BLaER1 (cell line): ENCODE results near the gene SEC14L2.
"Not testable (repeated sequence)": the region's sequence is repeated elsewhere in the genome, so short reads cannot be mapped to it uniquely, and the experiment has no call there.

Experiments
- H3K27ac ChIP-seq: shearing (Covaris generic); formaldehyde crosslinking; 2 replicates; pipeline ENCODE4 v1.8.1; 2022
- H3K27me3 ChIP-seq: shearing (Covaris generic); formaldehyde crosslinking; 2 replicates; pipeline ENCODE4 v1.8.1; 2022
- H3K36me3 ChIP-seq: shearing (Covaris generic); formaldehyde crosslinking; 2 replicates; pipeline ENCODE4 v1.8.1; 2022
- H3K4me1 ChIP-seq: shearing (Covaris generic); formaldehyde crosslinking; 2 replicates; pipeline ENCODE4 v1.8.1; 2022
- H3K4me2 ChIP-seq: shearing (Covaris generic); formaldehyde crosslinking; 2 replicates; pipeline ENCODE4 v1.8.1; 2022
- H3K4me3 ChIP-seq: shearing (Covaris generic); formaldehyde crosslinking; 2 replicates; pipeline ENCODE4 v1.8.1; 2022
- H3K9ac ChIP-seq: shearing (Covaris generic); formaldehyde crosslinking; 2 replicates; pipeline ENCODE4 v1.8.1; 2022
- H3K9me3 ChIP-seq: shearing (Covaris generic); formaldehyde crosslinking; 2 replicates; pipeline ENCODE4 v1.8.1; 2022
- H4K20me1 ChIP-seq: shearing (Covaris generic); formaldehyde crosslinking; 2 replicates; pipeline ENCODE4 v1.8.1; 2022
- Cebpa-rat ChIP-seq: shearing (Covaris generic); IDR thresholded peaks from 2 replicates; pipeline ENCODE4 v1.8.1; 2022

Gene SEC14L2

GRCh38 chr22:30445438-30446145 lies 48.8 kb downstream of the SEC14L2 start:
- Histone ChIP-seq H3K27me3 (0 out of 2 replicates have a peak, but pooled peaks cover 7% of the 10 kb centered on the region), H4K20me1 (no peaks in the 10 kb centered on the region), H3K27ac (no peak overlapping the region), H3K4me1 (peaks cover 37% of the 10 kb centered on the region), H3K4me3 (no peak overlapping the region), H3K4me2 (no peak overlapping the region), H3K9me3 (no peaks in the 10 kb centered on the region), H3K36me3 (no peaks in the 10 kb centered on the region), H3K9ac (no peak overlapping the region)
- TF ChIP-seq Cebpa-rat: no peak

DNA sequence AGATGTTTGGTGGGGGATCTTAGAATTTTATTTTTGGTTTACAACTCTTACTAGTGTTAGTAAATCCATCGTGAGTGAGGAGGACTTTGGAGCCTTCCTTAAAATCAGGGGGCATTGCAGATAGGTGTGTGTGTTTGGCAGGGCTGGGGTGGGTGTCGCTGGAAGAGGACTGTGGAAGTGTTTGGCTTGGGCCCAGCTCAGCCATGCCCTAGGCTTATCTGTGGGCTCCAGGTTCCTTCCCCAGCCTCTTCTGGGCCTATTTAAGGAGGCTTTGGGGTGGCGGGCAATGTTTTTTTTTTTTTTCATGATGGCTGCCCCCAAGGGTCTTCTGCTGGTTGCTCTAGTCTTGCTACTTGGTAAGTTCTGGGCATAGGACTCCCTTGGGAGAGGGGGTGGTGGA lies 50.8 kb downstream of the SEC14L2 start:
- H3K4me3 ChIP-seq: no peak overlapping the region
- no peaks in the 10 kb centered on the region for H4K20me1 ChIP-seq
- TF ChIP-seq Cebpa-rat: no peak
- H3K4me2 ChIP-seq: peak overlapping the region; percentile 12
- H3K9ac ChIP-seq: no peak overlapping the region
- 0 out of 2 replicates have a peak, but pooled peaks cover 7% of the 10 kb centered on the region for H3K27me3 ChIP-seq
- peaks cover 17% of the 10 kb centered on the region for H3K4me1 ChIP-seq
- H3K9me3 ChIP-seq: no peaks in the 10 kb centered on the region
- H3K36me3 ChIP-seq: no peaks in the 10 kb centered on the region
- no peak overlapping the region for H3K27ac ChIP-seq

GRCh38 chr22:30451488-30451887 lies 54.7 kb downstream of the SEC14L2 start:
- H3K9me3 ChIP-seq, H3K36me3 ChIP-seq, H4K20me1 ChIP-seq, H3K4me2 ChIP-seq, H3K27me3 ChIP-seq, H3K4me3 ChIP-seq, H3K4me1 ChIP-seq, H3K27ac ChIP-seq, H3K9ac ChIP-seq: not testable (repeated sequence)

DNA sequence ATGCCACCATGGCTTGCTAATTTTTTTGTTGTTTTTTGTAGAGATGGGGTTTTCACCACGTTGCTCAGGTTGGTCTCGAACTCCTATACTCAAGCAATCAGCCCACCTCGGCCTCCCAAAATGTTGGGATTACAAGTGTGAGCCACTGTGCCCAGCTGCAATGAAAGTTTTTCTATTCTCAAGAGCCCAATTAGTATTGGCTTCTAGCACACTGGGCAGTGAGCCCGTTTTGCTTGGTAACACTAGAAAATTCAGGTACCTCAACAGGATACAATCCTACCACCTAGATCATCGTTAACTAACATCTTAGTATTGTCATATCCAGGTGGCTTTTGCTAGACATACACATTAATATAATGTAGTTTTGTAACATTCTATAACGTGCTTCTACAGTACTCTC lies 56.0 kb downstream of the SEC14L2 start:
- no peak overlapping the region for H3K4me3 ChIP-seq
- no peaks in the 10 kb centered on the region for H3K27me3 ChIP-seq
- no peak overlapping the region for H3K27ac ChIP-seq
- H3K4me1 ChIP-seq: 0 out of 2 replicates have a peak, but pooled peaks cover 3% of the 10 kb centered on the region
- no peak overlapping the region for H3K9ac ChIP-seq
- TF ChIP-seq Cebpa-rat: no peak
- H3K9me3 ChIP-seq: no peaks in the 10 kb centered on the region
- H3K36me3 ChIP-seq: no peaks in the 10 kb centered on the region
- no peaks in the 10 kb centered on the region for H4K20me1 ChIP-seq
- no peak overlapping the region for H3K4me2 ChIP-seq

- H4K20me1 ChIP-seq: no peaks in the 10 kb centered on the region
- no peak overlapping the region for H3K4me2 ChIP-seq
- H3K4me1 ChIP-seq: no peaks in the 10 kb centered on the region
- H3K9ac ChIP-seq: no peak overlapping the region
- no peak overlapping the region for H3K27ac ChIP-seq
- peak; percentile 48; the same call in 1 of the 2 replicates for TF ChIP-seq Cebpa-rat
- H3K36me3 ChIP-seq: no peaks in the 10 kb centered on the region
- H3K4me3 ChIP-seq: no peak overlapping the region
- no peaks in the 10 kb centered on the region for H3K27me3 ChIP-seq
- no peaks in the 10 kb centered on the region for H3K9me3 ChIP-seq
Measured at GRCh38 chr22:30453731-30454510, 57.1 kb downstream of the SEC14L2 start.

GRCh38 chr22:30455075-30455840 lies 58.4 kb downstream of the SEC14L2 start:
- no peak for TF ChIP-seq Cebpa-rat
- Histone ChIP-seq H3K9me3 (no peaks in the 10 kb centered on the region), H3K27ac (no peak overlapping the region), H3K9ac (no peak overlapping the region), H3K4me3 (no peak overlapping the region), H3K27me3 (no peaks in the 10 kb centered on the region), H3K36me3 (no peaks in the 10 kb centered on the region), H3K4me1 (no peaks in the 10 kb centered on the region), H4K20me1 (no peaks in the 10 kb centered on the region), H3K4me2 (no peak overlapping the region)

- Histone ChIP-seq H3K9me3 (no peaks in the 10 kb centered on the region), H3K9ac (no peak overlapping the region), H3K4me3 (no peak overlapping the region), H4K20me1 (no peaks in the 10 kb centered on the region), H3K27ac (no peak overlapping the region), H3K27me3 (no peaks in the 10 kb centered on the region), H3K4me2 (no peak overlapping the region), H3K36me3 (no peaks in the 10 kb centered on the region), H3K4me1 (no peaks in the 10 kb centered on the region)
- TF ChIP-seq Cebpa-rat: no peak
Measured at GRCh38 chr22:30457981-30458380, 61.2 kb downstream of the SEC14L2 start.

GRCh38 chr22:30459181-30460052 lies 62.6 kb downstream of the SEC14L2 start:
- H3K9ac ChIP-seq: no peak overlapping the region
- H3K4me3 ChIP-seq: no peak overlapping the region
- no peaks in the 10 kb centered on the region for H3K4me1 ChIP-seq
- H3K36me3 ChIP-seq: no peaks in the 10 kb centered on the region
- H3K4me2 ChIP-seq: no peak overlapping the region
- TF ChIP-seq Cebpa-rat: no peak
- no peaks in the 10 kb centered on the region for H3K27me3 ChIP-seq
- no peak overlapping the region for H3K27ac ChIP-seq
- H4K20me1 ChIP-seq: no peaks in the 10 kb centered on the region
- no peaks in the 10 kb centered on the region for H3K9me3 ChIP-seq

GRCh38 chr22:30460147-30460546 lies 63.3 kb downstream of the SEC14L2 start:
- TF ChIP-seq Cebpa-rat: no peak

GRCh38 chr22:30460555-30460954 lies 63.7 kb downstream of the SEC14L2 start:
- H3K9me3 ChIP-seq, H3K9ac ChIP-seq, H3K4me1 ChIP-seq: not testable (repeated sequence)

More at GRCh38 chr22:30460147-30460546, 63.3 kb downstream of the SEC14L2 start:
- Histone ChIP-seq H4K20me1 (no peaks in the 10 kb centered on the region), H3K4me2 (no peak overlapping the region), H3K27ac (no peak overlapping the region), H3K27me3 (no peaks in the 10 kb centered on the region), H3K36me3 (no peaks in the 10 kb centered on the region), H3K4me3 (no peak overlapping the region), H3K4me1 (no peaks in the 10 kb centered on the region), H3K9me3 (no peaks in the 10 kb centered on the region), H3K9ac (no peak overlapping the region)

More at GRCh38 chr22:30460555-30460954, 63.7 kb downstream of the SEC14L2 start:
- not testable (repeated sequence) for H3K4me3 ChIP-seq, H4K20me1 ChIP-seq, H3K36me3 ChIP-seq, H3K27me3 ChIP-seq, H3K4me2 ChIP-seq, H3K27ac ChIP-seq
